RWPE2 (cell line): Measurements from ENCODE around the gene GPR162.

Experiments used
- ATAC-seq: fragments of 200-7000 bp; cut with Tn5 transposase; 3 replicates; pipeline ENCODE4 v1.9.1; 2021; ENCODE audit warnings: low read depth
- DNase-seq: peaks from one replicate; pipeline ENCODE4 v3.0.0-alpha.2; 2020; ENCODE audit warnings: low spot score
- H3K27ac ChIP-seq: fragments of 450-650 bp; 2 replicates; pipeline ENCODE4 v1.5.1; 2017; ENCODE audit warnings: mild to moderate bottlenecking; ENCODE audit not compliant: poor library complexity, severe bottlenecking
- H3K27me3 ChIP-seq: fragments of 250-450 bp; sonication (Bioruptor Pico); 2 replicates; pipeline ENCODE4 v1.5.1; 2021; ENCODE audit warnings: mild to moderate bottlenecking, moderate library complexity; ENCODE audit not compliant: insufficient read depth, poor library complexity, severe bottlenecking
- H3K36me3 ChIP-seq: fragments of 250-450 bp; sonication (Bioruptor Pico); 2 replicates; pipeline ENCODE4 v1.5.1; 2020; ENCODE audit warnings: low read depth, mild to moderate bottlenecking, moderate library complexity
- H3K4me1 ChIP-seq: fragments of 250-450 bp; sonication (Bioruptor Pico); 2 replicates; pipeline ENCODE4 v1.5.1; 2021; ENCODE audit warnings: mild to moderate bottlenecking, moderate library complexity; ENCODE audit not compliant: insufficient read depth, poor library complexity, severe bottlenecking
- H3K4me3 ChIP-seq: fragments of 250-450 bp; sonication (Bioruptor Pico); 2 replicates; pipeline ENCODE4 v1.5.1; 2021; ENCODE audit warnings: mild to moderate bottlenecking, moderate library complexity; ENCODE audit not compliant: severe bottlenecking
- H3K9me3 ChIP-seq: fragments of 250-450 bp; sonication (Bioruptor Pico); 2 replicates; pipeline ENCODE4 v1.5.1; 2021; ENCODE audit warnings: mild to moderate bottlenecking, moderate library complexity; ENCODE audit not compliant: severe bottlenecking
- CTCF ChIP-seq: fragments of 450-650 bp; IDR thresholded peaks from one replicate; pipeline ENCODE4 v1.5.1; 2017; ENCODE audit warnings: mild to moderate bottlenecking, moderate library complexity; ENCODE audit not compliant: poor library complexity, severe bottlenecking

The GPR162 gene

DNA sequence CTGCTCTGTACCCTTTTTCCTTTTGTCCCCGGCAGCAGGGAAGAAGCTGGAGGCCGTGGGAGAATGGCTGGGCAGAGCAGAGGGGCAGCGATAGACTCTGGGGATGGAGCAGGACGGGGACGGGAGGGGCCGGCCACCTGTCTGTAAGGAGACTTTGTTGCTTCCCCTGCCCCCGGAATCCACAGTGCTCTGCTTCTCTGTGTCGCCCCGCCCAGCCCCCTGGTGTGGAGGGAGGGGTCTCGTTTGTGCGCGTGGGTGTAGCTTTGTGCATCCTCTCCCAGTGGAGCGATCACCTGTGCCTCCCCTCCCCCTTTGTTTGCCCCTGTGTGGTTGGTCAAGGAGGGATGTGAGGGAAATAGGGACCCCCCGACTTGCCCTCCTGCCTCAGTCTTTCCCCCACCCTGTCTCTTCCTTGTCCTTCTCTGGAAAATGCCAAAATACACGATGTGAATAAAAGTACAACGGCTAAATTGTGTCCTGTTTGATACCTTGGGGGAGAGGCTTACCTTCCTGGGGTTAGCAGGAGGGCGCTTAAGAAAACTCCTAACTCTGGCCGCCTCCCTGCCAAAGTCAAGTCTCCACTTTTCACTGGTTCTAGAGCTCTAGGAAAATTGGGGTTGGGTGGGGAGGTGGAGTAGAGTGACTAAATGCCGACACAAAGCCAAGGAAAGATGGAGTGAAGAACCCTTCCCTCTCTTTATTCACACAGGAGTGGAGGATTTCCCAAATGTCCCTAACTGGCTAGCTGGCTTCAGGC, 44.7 kb downstream of the GPR162 start:
- H3K4me1 ChIP-seq, result peaks cover 6% of the 10 kb centered on the region
- TF ChIP-seq CTCF, result no peak
- ATAC-seq (no peak), DNase-seq (no peak)
- H3K27me3 ChIP-seq, result no peaks in the 10 kb centered on the region
- peaks cover 66% of the 10 kb centered on the region for H3K36me3 ChIP-seq
- H3K9me3 ChIP-seq, result no peaks in the 10 kb centered on the region
- H3K27ac ChIP-seq, result peak overlapping the region; percentile 88
- H3K4me3 ChIP-seq, result no peak overlapping the region

DNA sequence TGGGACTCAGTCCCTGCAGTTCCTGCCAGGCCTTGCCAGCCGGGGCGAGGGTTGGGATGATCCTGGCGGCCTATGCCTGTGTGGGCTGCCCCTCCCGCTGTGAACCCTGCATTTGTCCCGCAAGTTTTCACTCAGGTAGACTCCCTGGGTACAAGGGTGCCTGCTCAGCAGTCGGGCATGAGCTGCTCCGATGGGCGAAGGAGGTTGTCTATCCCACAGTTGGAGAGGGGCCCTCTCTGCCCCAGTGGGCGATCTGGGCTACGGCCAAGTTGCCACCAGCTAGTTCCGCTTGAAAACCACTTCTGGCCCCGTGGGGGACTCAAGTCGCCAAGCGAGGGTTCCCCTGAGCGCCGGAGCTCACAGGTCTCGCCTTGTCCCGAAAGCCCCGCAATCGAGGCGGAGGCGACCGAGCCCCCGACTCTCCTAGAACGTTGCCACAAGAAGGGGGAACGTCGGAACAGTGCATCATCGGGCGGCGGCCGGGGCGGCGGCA, 45.3 kb downstream of the GPR162 start:
- no peaks in the 10 kb centered on the region for H3K9me3 ChIP-seq
- peak overlapping the region; percentile 88 for H3K27ac ChIP-seq
- peak overlapping the region; percentile 97 for H3K4me3 ChIP-seq
- DNase-seq (no peak), ATAC-seq (peak; percentile 1; the same call in 2 of the 3 replicates)
- H3K27me3 ChIP-seq, result no peaks in the 10 kb centered on the region
- peaks cover 66% of the 10 kb centered on the region for H3K36me3 ChIP-seq
- TF ChIP-seq CTCF, result no peak
- H3K4me1 ChIP-seq, result peaks cover 6% of the 10 kb centered on the region

- Histone ChIP-seq H3K4me3 (peak within 1 kb of the TSS; percentile 97), H3K9me3 (no peaks in the 10 kb centered on the region), H3K27me3 (no peaks in the 10 kb centered on the region), H3K36me3 (peaks cover 59% of the 10 kb centered on the region), H3K27ac (peak within 1 kb of the TSS; percentile 88), H3K4me1 (peaks cover 6% of the 10 kb centered on the region)
- ATAC-seq, result peak; percentile 57
- TF ChIP-seq CTCF, result no peak
- DNase-seq, result peak; percentile 82
Observed at GRCh38 chr12:6867413-6868210, 46.0 kb downstream of the GPR162 start, which contains the start of gene TPI1. Gene TPI1, plus strand, starts transcription at chr12:6867531. Its CDS starts 36 bp downstream, at chr12:6867567.

DNA sequence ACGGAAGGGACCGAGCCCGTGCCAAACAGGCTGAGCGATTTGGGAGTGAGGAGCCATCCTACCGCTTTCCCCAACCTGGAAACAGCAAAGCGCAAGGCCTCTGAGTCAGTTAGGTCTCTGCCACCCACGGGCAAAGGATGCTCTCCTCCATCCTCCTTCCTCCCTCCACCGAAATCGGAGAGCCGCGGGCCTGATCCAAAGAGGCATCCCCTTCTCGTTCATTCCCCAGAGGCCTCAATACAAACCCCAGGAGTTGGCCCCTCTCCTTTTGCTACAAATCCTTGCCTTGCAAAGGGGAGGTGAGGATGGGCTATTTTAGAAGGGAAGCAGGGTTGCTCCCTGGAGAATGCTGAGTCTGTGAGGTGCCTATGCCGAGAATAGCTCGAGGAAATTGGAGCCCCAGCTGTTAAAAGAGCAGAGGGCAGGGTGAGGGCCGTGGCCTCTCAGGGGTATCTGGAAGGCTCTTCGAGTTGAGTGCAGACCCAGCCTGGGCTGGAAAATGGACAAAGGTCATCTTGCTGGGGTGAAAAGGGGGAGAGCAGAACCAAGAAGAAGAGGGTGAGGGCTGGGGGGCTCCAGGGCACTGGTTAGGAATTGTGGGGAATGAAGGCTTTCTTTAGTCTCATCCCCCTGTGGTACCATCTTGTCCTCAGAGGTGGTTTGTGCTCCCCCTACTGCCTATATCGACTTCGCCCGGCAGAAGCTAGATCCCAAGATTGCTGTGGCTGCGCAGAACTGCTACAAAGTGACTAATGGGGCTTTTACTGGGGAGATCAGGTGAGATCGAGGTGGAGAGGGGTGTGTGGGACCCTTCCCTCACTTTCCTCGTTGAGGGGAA, 46.8 kb downstream of the GPR162 start:
- Histone ChIP-seq H3K27me3 (no peaks in the 10 kb centered on the region), H3K36me3 (peaks cover 52% of the 10 kb centered on the region), H3K9me3 (no peaks in the 10 kb centered on the region), H3K4me3 (peak overlapping the region; percentile 97), H3K27ac (peak overlapping the region; percentile 88), H3K4me1 (peaks cover 6% of the 10 kb centered on the region)
- ATAC-seq, result no peak
- DNase-seq, result no peak
- no peak for TF ChIP-seq CTCF
